ENCODE results near the gene ACOX3.
"Not testable (repeated sequence)": the region's sequence is repeated elsewhere in the genome, so short reads cannot be mapped to it uniquely, and the experiment has no call there.

ACOX3 gene

DNA sequence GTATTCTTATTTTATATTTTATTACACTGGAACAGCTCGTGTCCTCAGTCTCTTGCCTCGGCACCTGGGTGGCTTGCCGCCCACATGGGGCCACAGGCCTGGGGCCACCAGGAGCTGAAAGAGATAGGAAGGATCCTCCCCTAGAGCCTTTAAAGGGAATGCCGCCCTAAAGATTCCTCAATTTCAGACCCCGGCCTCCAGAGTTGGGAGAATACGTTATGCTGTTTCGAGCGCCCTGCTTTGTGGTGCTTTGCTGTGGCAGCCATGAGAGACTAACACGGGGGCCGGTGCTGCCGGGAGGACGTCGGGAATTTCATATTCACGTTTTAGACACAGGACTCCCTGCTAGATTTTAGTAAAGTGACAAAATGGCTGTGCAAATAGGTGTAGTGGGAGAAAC lies 33.2 kb downstream of the ACOX3 start:
- TF ChIP-seq, protein P1, sequence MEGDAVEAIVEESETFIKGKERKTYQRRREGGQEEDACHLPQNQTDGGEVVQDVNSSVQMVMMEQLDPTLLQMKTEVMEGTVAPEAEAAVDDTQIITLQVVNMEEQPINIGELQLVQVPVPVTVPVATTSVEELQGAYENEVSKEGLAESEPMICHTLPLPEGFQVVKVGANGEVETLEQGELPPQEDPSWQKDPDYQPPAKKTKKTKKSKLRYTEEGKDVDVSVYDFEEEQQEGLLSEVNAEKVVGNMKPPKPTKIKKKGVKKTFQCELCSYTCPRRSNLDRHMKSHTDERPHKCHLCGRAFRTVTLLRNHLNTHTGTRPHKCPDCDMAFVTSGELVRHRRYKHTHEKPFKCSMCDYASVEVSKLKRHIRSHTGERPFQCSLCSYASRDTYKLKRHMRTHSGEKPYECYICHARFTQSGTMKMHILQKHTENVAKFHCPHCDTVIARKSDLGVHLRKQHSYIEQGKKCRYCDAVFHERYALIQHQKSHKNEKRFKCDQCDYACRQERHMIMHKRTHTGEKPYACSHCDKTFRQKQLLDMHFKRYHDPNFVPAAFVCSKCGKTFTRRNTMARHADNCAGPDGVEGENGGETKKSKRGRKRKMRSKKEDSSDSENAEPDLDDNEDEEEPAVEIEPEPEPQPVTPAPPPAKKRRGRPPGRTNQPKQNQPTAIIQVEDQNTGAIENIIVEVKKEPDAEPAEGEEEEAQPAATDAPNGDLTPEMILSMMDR (IDR thresholded peaks at IDR 0.05; ENCODE audit: control insufficient read depth, insufficient read depth, low read depth, low read length, missing control alignments) = no peak
- DNase-seq (ENCODE audit: low read depth) = no peak
- no peak overlapping the region for H3K4me3 ChIP-seq (ENCODE audit: control insufficient read depth, low read depth, low read length)

DNA sequence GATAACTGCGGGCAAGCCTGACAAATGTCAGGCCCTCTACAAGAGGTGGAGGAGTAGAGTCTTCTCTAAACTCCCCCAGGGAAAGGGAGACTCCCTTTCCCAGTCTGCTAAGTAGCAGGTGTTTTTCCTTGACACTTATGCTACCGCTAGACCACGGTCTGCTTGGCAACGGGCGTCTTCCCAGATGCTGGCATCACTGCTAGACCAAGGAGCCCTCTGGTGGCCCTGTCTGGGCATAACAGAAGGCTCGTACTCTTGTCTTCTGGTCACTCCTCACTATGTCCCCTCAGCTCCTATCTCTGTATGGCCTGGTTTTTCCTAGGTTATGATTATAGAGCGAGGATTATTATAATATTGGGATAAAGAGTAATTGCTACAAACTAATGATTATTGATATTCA lies 33.6 kb downstream of the ACOX3 start:
- TF ChIP-seq, protein P1 (IDR thresholded peaks at IDR 0.05; ENCODE audit: control insufficient read depth, insufficient read depth, low read depth, low read length, missing control alignments) = peak; percentile 41
- DNase-seq (ENCODE audit: low read depth); H3K4me3 ChIP-seq (ENCODE audit: control insufficient read depth, low read depth, low read length): not testable (repeated sequence)

DNA sequence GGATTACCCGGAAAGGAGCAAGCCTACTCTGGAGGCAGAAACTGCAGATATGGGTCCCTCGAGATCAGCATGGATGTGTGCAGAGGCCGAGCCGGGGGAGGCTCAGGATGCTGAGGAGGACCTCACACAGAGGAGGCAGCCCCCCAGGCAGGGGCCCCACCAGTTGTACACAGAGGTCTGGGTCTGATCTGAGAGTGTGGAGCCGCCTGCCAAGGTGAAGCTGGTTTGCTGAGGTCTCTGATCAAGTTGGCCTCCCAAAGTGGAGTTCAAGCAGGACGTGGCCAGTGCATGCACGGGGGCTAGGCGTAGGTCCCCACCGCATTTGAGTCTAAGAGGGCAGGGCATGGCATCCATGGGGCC lies 35.0 kb downstream of the ACOX3 start:
- no peak overlapping the region for H3K4me3 ChIP-seq (ENCODE audit: control insufficient read depth, low read depth, low read length)
- TF ChIP-seq, protein P1 (IDR thresholded peaks at IDR 0.05; ENCODE audit: control insufficient read depth, insufficient read depth, low read depth, low read length, missing control alignments) = no peak
- DNase-seq (ENCODE audit: low read depth) = no peak

DNA sequence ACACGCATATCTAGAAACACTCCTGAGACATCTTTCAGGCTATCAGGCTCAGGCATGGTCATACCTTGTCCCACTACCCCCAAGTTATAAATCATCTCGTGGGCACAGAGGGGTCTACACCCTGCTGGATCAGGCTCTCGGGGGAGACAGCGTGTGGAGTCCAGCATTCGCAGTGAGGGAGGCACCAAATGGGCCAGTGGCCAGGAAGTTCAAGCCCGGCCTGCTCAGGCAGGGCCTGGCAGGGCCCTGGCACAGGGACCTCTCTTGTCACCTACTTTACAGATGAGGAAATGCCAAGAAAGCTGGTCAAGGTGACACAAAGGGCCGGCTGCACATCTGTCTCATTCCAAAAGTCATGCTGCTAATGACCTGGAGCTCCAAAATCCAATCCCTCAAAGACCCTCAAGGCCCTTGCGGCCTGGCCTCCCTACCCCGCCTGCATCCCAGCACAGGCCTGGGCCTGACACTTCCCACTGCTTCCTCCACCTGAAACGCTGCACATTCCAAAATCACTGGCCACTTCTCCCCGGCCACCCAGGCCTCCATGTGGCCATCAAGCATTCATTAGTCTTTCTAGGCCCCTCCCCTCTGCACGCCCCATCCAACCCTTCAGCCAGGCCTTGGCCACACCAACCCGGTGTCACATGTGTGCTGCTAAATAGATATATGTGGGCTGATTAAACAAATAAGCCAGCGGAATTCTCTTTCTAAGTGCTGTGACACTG lies 35.6 kb downstream of the ACOX3 start:
- TF ChIP-seq, protein P1 (IDR thresholded peaks at IDR 0.05; ENCODE audit: control insufficient read depth, insufficient read depth, low read depth, low read length, missing control alignments) = no peak
- DNase-seq (ENCODE audit: low read depth) = no peak
- no peak overlapping the region for H3K4me3 ChIP-seq (ENCODE audit: control insufficient read depth, low read depth, low read length)

DNA sequence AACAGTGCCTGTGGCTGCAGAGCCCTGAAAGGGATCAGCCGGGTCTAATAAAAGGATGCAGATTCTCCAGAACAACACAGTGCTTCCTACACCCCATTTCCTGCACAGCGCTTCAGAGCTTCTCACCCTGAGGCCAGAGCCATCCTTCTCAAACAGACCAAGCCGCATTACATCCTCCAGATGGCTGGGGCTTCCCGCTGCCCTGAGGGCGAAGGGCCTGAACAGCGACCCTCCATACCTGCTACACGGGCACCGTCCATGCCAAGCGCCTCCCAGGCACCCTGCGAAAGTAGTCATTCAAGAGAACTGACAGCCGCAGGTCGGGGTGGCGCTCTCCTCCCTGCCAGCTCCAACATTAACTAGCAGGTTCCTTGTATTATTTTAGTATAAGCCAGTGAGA lies 36.5 kb downstream of the ACOX3 start:
- DNase-seq (ENCODE audit: low read depth) = no peak
- TF ChIP-seq, protein P1 (IDR thresholded peaks at IDR 0.05; ENCODE audit: control insufficient read depth, insufficient read depth, low read depth, low read length, missing control alignments) = no peak

DNA sequence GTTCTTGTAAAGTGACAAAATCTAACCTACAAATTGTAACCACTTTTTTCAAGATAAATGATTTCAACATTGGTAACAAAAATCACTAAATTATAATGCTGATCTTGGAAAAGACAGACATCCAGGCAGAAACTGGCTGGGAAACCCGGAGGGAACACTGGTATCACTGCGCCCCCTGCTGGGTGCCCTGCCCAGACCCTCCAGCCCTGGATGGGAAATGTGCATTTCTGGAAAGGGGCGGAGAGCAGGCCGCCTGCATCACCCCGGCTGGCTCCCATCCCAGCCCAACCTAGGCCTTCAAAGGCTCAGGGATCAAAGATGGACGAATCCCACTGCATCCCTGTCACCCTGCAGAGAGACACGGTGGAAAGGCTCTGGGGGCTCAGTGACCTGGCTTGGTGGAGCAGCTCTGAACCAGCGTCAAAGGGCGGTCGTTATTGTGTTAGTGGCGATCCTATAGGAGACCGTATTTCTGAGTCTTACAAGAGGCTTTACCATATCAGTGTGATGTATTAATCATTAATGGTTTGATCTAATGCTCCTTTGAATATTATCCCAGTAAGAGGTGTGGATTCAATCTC lies 37.3 kb downstream of the ACOX3 start:
- TF ChIP-seq, protein P1 (IDR thresholded peaks at IDR 0.05; ENCODE audit: control insufficient read depth, insufficient read depth, low read depth, low read length, missing control alignments) = peak; percentile 95
- no peak for DNase-seq (ENCODE audit: low read depth)
- no peak overlapping the region for H3K4me3 ChIP-seq (ENCODE audit: control insufficient read depth, low read depth, low read length)

More for the DNA sequence above, 36.5 kb downstream of the ACOX3 start:
- H3K4me3 ChIP-seq (ENCODE audit: control insufficient read depth, low read depth, low read length) = no peak overlapping the region

All from AG09309 (cell line).